Astrocyte of the cerebellum (primary cell): ENCODE data around the gene NUDT3.
"Not testable (repeated sequence)": the region's sequence is repeated elsewhere in the genome, so short reads cannot be mapped to it uniquely, and the experiment has no call there.

Source experiments
- DNase-seq: peaks from one replicate; pipeline ENCODE4 v3.0.0-alpha.2; 2011; ENCODE audit warnings: low read depth
- H3K4me3 ChIP-seq: 2 replicates; pipeline ENCODE4 v1.5.1; 2011; ENCODE audit warnings: mild to moderate bottlenecking, low read depth, low read length, moderate library complexity
- in situ Hi-C: cut with HindIII; loops from 2 replicates; pipeline ENCODE4 v1.10.0; 2017; ENCODE audit warnings: low sequenced_read_pairs
- TF ChIP-seq, protein P1 (sequence below): IDR thresholded peaks from 2 replicates; pipeline ENCODE4 v1.5.1; 2012; ENCODE audit warnings: low read length, low read depth, moderate library complexity, mild to moderate bottlenecking; ENCODE audit errors: missing control alignments

NUDT3 gene

DNA sequence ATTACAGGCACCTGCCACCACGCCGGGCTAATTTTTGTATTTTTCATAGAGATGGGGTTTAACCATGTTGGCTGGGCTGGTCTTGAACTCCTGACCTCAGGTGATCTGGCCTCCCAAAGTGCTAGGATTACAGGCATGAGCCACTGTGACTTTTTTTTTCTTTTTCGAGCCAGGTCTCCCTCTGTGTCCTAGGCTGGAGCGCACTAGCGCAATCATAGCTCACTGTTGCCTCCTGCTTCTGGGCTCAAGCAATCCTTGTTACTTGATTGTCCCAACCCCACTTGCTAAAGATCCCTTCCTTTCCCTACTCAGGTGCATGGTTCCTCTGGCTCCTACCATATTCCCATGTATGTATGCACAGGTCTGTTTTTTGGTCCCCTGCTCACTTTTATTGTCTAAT, 116.3 kb downstream of the NUDT3 start:
- in situ Hi-C loops, result no loop called here

GRCh38 chr6:34275128-34275804, 117.2 kb downstream of the NUDT3 start:
- in situ Hi-C loops, result no loop called here
- TF ChIP-seq, protein P1, sequence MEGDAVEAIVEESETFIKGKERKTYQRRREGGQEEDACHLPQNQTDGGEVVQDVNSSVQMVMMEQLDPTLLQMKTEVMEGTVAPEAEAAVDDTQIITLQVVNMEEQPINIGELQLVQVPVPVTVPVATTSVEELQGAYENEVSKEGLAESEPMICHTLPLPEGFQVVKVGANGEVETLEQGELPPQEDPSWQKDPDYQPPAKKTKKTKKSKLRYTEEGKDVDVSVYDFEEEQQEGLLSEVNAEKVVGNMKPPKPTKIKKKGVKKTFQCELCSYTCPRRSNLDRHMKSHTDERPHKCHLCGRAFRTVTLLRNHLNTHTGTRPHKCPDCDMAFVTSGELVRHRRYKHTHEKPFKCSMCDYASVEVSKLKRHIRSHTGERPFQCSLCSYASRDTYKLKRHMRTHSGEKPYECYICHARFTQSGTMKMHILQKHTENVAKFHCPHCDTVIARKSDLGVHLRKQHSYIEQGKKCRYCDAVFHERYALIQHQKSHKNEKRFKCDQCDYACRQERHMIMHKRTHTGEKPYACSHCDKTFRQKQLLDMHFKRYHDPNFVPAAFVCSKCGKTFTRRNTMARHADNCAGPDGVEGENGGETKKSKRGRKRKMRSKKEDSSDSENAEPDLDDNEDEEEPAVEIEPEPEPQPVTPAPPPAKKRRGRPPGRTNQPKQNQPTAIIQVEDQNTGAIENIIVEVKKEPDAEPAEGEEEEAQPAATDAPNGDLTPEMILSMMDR, result no peak
- H3K4me3 ChIP-seq, result no peak overlapping the region
- DNase-seq, result no peak

More for the DNA sequence above, 116.3 kb downstream of the NUDT3 start:
- H3K4me3 ChIP-seq, result no peak overlapping the region
- TF ChIP-seq, protein P1, result no peak
- DNase-seq, result no peak

GRCh38 chr6:34274129-34274528, 118.3 kb downstream of the NUDT3 start:
- no peak overlapping the region for H3K4me3 ChIP-seq
- in situ Hi-C loops, result no loop called here
- TF ChIP-seq, protein P1, result no peak
- no peak for DNase-seq

GRCh38 chr6:34273242-34273805, 119.1 kb downstream of the NUDT3 start:
- TF ChIP-seq, protein P1, result no peak
- in situ Hi-C loops, result no loop called here
- no peak for DNase-seq
- H3K4me3 ChIP-seq, result no peak overlapping the region

- H3K4me3 ChIP-seq, result no peak overlapping the region
- DNase-seq, result no peak
- in situ Hi-C loops, result no loop called here
Observed at GRCh38 chr6:34272013-34272926, 120.2 kb downstream of the NUDT3 start.

DNA sequence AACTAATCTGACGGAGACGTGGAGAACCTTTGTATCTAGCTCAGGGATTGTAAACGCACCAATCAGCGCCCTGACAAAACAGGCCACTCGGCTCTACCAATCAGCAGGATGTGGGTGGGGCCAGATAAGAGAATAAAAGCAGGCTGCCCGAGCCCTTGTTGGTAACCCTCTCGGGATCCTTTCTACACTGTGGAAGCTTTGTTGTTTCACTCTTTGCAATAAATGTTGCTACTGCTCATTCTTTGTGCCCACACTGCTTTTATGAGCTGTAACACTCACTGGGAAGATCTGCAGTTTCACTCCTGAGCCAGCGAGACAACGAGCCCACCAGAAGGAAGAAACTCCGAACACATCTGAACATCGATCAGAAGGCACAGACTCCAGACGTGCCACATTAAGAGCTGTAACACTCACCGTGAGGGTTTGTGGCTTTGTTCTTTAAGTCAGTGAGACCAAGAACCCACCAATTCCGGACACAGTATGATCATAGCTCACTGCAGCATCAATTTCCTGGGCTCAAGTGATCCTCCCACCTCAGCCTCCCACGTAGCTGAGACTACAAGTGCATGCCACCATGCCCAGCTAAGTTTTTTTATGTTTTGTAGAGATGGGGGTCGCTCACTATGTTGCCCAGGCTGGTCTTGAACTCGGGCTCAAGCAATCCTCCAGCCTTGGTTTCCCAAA, 122.7 kb downstream of the NUDT3 start:
- in situ Hi-C loops, DNase-seq, H3K4me3 ChIP-seq: not testable (repeated sequence)

More at GRCh38 chr6:34272013-34272926, 120.2 kb downstream of the NUDT3 start:
- TF ChIP-seq, protein P1, result no peak

DNA sequence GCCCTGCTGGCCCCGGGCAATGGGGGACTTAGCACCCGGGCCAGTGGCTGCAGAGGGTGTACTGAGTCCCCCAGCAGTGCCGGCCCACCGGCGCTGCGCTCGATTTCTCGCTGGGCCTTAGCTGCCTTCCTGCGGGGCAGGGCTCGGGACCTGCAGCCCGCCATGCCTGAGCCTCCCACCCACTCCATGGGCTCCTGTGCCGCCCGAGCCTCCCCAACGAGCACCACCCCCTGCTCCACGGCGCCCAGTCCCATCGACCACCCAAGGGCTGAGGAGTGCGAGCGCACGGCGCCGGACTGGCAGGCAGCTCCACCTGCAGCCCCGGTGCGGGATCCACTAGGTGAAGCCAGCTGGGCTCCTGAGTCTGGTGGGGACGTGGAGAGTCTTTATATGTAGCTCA, 123.3 kb downstream of the NUDT3 start:
- DNase-seq, in situ Hi-C loops, H3K4me3 ChIP-seq: not testable (repeated sequence)
